Testis (tissue), 2 donors: ENCODE measurements around the gene TFB1M.

Source experiments
- POLR2A ChIP-seq: fragments of 450-650 bp; IDR thresholded peaks from one replicate; pipeline ENCODE4 v1.6.1; 2017; ENCODE audit warnings: antibody characterized with exemption, mild to moderate bottlenecking, moderate library complexity
- TF ChIP-seq, protein P1 (sequence below), 3 experiments: fragments of 450-650 bp in 2 of 3; fragments of 200-600 bp in 1 of 3; sonication (generic) in 1 of 3; IDR thresholded peaks; one replicate each; pipeline ENCODE4 v1.5.1; 2016 to 2019; ENCODE audit warnings: antibody characterized with exemption in 3 of 3, mild to moderate bottlenecking in 2 of 3, moderate library complexity in 1 of 3

DNA sequence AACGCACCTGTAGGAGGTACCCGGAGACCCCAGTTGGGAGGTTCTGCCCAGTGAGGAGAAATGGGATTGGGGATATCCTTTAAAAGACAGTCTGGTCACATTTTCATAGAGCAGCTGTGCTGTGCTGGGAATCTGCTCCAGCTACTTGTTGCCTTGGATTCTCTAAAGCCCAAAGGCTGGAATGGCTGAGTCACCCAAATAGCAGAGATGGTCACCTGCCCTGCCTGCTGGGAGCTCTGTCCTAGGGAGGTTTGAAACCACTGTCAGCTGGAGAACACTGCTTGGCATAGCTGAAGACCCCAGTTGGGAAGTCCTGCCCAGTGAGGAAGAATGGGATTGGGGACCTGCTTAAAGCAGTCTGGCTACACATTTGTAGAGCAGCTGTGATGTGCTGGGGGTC is 34.8 kb upstream of the TFB1M start:
- TF ChIP-seq, protein P1, sequence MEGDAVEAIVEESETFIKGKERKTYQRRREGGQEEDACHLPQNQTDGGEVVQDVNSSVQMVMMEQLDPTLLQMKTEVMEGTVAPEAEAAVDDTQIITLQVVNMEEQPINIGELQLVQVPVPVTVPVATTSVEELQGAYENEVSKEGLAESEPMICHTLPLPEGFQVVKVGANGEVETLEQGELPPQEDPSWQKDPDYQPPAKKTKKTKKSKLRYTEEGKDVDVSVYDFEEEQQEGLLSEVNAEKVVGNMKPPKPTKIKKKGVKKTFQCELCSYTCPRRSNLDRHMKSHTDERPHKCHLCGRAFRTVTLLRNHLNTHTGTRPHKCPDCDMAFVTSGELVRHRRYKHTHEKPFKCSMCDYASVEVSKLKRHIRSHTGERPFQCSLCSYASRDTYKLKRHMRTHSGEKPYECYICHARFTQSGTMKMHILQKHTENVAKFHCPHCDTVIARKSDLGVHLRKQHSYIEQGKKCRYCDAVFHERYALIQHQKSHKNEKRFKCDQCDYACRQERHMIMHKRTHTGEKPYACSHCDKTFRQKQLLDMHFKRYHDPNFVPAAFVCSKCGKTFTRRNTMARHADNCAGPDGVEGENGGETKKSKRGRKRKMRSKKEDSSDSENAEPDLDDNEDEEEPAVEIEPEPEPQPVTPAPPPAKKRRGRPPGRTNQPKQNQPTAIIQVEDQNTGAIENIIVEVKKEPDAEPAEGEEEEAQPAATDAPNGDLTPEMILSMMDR (IDR thresholded peaks at IDR 0.05): no peak
- no peak for TF ChIP-seq POLR2A
